DMS114 treated with DMSO at 0.1 percent for 48 hours (cell line): ENCODE measurements around the gene NOLC1.
"Not testable (repeated sequence)": the region's sequence is repeated elsewhere in the genome, so short reads cannot be mapped to it uniquely, and the experiment has no call there.

Source experiments
- DNase-seq: peaks from one replicate; lab custom pipeline; 2025; ENCODE audit not compliant: unreplicated experiment; lab: John Stamatoyannopoulos, UW

NOLC1 gene

GRCh38 chr10:102153093-102153620 lies 968 bp downstream of the NOLC1 start:
- no peak for DNase-seq

DNA sequence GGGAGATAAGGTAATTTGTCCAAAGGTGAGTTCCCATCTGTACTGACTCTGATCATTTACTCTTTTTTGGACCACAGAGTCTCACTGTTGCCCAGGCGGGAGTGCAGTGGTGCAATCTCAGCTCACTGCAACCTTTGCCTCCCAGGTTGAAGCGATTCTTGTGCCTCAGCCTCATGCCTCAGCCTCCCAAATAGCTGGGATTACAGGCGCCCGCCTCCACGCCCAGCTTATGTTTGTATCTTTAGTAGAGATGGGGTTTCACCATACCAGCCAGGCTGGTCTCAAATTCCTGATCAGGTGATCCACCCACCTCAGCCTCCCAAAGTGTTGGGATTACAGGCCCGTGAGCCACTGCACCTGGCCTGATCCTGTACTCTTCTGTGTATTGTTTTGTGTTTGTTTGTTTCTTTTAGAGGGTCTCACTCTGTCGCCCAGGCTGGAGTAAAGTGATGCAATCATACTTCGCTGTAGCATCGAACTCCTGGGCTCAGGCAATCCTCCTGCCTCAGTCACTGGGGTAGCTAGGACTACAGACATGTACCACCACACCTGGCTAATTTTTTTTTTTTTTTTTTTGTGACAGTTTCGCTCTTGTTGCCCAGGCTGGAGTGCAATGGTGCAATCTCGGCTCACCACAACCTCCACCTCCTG lies 2.4 kb downstream of the NOLC1 start:
- DNase-seq: no peak

- DNase-seq: no peak
These were observed 5.0 kb downstream of the NOLC1 start for GRCh38 chr10:102157224-102157623.

GRCh38 chr10:102159051-102159597 lies 6.9 kb downstream of the NOLC1 start:
- DNase-seq: no peak

GRCh38 chr10:102159831-102160230 lies 7.6 kb downstream of the NOLC1 start:
- DNase-seq: no peak

- no peak for DNase-seq
These were observed 11.3 kb downstream of the NOLC1 start for GRCh38 chr10:102163342-102163989.

DNA sequence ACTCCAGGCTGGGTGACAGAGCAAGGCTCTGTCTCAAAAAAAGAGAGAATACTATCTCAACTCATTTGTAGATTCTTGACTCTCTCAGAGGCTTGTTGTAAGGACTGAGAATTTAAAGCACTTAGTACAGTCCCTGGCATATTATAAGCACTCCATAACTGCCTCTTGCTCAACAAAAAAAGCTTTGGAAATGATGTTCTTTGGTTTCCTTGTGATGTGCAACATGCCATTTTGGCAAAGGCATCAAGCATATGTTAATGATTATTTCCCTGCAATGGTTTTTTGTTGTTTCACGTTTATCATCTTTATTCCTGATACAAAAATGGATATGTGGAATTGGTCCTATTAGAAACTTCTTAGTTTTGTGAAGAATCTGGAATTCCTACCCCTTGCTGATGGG lies 15.7 kb downstream of the NOLC1 start:
- DNase-seq: no peak

GRCh38 chr10:102170602-102171001 lies 18.4 kb downstream of the NOLC1 start:
- no peak for DNase-seq

GRCh38 chr10:102172288-102172687 lies 20.1 kb downstream of the NOLC1 start:
- no peak for DNase-seq

DNA sequence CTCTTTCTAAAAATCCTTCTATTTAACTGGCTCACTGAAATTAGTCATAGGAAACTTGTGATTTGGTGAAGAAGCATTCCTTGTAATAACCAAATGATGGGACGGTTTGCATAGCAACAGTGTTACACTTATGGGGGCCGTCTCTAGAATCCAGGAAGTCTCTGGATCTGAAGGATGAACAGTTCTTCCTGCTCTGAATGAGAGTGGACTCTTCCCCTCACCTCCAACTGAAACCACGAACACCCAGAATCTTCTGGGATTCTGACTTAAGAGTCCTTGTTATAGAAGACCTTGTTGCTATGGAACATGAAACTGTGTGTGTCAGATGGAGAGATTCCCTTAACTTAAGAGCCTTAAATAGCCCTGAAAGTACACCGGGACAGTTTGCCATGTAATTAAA lies 23.2 kb downstream of the NOLC1 start:
- DNase-seq: no peak

DNA sequence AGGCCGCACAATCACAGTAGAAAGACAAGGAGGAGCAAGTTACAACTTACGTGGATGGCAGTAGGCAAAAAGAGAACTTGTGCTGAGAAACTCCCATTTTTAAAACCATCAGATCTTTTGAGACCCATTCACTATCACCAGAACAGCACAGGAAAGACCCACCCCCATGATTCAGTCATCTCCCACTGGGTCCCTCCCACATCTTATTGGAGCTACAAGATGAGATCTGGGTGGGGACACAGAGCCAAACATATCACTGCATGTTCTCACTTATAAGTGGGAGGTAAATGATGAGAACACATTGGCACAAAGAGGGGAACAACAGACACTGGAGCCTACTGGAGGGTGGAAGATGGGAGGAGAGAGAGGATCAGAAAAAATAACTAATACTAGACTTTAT lies 32.4 kb downstream of the NOLC1 start:
- no peak for DNase-seq

DNA sequence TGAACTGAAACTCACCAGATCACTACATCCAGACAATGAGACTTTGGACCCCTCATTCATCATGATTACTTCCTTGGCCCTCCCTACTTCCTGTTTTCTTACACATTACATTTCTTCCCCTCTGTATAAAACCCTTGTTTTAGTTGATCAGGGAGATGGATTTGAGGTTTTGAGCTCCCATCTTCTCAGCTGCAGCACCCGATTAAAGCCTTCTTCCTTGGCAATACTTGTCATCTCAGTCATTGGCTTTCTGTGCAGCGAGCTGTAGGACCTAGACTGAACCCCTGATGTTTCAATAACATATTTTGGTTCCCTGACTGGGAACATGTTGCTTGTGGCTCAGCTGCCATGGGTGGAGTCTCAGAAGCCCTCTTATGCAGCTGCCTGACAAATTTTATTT lies 33.1 kb downstream of the NOLC1 start:
- no peak for DNase-seq

GRCh38 chr10:102185811-102186527 lies 33.8 kb downstream of the NOLC1 start:
- DNase-seq: no peak

- DNase-seq: no peak
These were observed 36.2 kb downstream of the NOLC1 start for GRCh38 chr10:102188298-102188940.

DNA sequence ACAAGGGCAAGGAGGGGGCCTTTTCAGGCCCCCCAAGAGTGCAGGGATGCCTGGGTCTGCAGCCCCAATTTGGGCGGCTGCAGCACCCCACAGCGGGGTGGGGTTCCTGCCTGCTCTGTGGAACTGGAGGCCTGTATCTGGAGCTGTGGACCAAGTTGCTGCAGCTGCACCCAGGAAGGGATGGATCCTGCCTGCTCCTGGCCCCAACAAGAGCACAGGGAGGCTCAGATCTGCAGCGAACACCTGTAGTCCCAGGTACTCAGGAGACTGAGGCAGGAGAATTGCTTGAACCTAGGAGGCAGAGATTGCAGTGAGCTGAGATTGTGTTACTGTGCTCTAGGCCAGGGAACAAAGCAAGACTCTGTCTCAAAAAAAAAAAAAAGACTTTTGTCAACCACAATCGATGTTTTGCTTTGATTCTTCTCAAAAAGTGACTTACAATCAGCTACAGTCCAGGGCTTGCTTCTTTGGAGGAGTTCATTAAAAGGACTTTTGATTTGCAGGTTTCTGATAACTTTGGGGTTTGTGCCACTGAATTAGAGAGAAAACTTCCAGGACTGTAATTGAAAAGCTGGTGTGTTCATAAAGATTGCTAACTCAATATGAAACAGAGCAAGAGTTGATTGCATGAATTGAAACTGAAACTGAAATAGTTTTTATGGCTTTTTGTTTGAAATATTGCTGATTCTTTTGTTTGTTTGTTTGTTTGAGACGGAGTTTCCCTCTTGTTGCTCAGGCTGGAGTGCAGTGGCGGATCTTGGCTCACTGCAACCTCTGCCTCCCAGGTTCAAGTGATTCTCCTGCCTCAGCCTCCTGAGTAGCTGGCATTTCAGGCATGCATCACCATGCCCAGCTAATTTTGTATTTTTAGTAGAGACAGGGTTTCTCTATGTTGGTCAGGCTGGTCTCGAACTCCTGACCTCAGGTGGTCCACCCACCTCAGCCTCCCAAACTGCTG lies 37.0 kb downstream of the NOLC1 start:
- DNase-seq: not testable (repeated sequence)

GRCh38 chr10:102191956-102192355 lies 39.8 kb downstream of the NOLC1 start:
- DNase-seq: no peak

GRCh38 chr10:102195296-102195870 lies 43.2 kb downstream of the NOLC1 start:
- DNase-seq: no peak

GRCh38 chr10:102196893-102197292 lies 44.7 kb downstream of the NOLC1 start:
- no peak for DNase-seq

DNA sequence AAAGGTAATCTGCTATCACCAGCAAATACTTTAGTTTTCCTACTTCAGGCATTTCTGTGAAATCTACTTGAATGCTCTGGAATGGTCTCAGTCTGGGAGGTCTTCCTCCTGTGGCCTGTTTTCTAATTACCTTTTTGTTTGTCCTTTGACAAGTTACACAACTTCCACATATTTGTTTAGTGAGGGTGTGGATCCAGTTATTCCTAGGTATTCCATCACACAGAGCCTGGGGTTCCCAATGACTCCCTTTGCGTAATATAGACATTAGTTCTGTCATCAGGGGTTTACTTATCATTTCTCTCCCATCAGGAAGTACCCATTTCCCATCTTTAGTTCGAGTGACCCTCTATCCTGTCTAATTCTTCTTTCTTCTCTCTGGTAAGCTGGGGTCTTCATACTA lies 45.8 kb downstream of the NOLC1 start:
- no peak for DNase-seq
